AG04449 (cell line): ENCODE results near the gene CBR4.

Experiments
- CTCF ChIA-PET: fragments of 350-600 bp; formaldehyde crosslinking; extraction: SDS; loops from one replicate; lab custom pipeline; 2021; ENCODE audit warnings: antibody characterized with exemption; lab: Yijun Ruan, JAX
- POLR2A ChIA-PET: fragments of 400-600, 350-600 bp; formaldehyde crosslinking; extraction: SDS; loops from one replicate; lab custom pipeline; 2020; ENCODE audit warnings: antibody characterized with exemption, inconsistent platforms; lab: Yijun Ruan, JAX
- DNase-seq: peaks from one replicate; pipeline ENCODE4 v3.0.0-alpha.2; 2010; ENCODE audit warnings: low read depth, low spot score
- H3K4me3 ChIP-seq: 2 replicates; pipeline ENCODE4 v1.5.1; 2011; ENCODE audit warnings: low read depth, mild to moderate bottlenecking, control low read depth, low read length
- TF ChIP-seq, protein P1 (sequence below): IDR thresholded peaks from one replicate; pipeline ENCODE4 v1.5.1; 2011; ENCODE audit warnings: mild to moderate bottlenecking, moderate library complexity, low read length, control low read depth, inconsistent platforms; ENCODE audit not compliant: insufficient read depth; ENCODE audit errors: missing control alignments

The CBR4 gene

DNA sequence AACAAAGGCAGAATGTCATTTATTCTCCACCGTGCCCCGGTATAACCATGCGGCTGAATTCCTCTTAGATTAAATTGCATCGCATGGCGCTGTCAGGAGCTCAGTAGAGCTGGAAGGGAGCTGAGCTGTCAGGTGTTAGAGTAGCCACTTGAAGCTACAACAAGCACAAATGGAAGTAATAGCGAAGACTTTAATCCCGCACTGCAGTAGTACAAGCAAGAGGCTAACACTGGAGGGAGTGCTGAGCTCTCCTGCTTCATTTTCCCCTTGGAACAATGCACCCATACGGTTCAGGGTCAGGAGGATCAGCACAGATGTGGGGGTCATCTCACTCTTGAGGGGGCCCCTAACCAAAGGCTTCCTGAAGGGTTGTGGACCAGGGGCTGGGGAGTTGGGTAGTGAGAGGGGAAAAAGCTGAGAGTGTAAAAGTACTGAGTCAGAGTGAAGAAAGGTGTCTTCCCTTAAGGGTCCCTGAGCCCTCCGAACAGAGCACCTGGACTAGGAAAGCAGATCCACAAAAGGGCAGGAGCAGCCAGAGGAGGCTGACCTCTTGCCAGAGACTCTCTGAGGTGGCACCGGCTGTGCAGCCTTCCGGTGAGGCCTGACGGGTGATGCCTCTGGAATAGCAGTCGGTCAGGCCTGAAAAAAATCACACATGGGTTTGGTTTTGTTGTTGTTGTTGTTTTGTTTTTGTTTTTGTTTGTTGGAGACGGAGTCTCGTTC is 36.0 kb upstream of the CBR4 start:
- H3K4me3 ChIP-seq: no peak overlapping the region
- TF ChIP-seq, protein P1, sequence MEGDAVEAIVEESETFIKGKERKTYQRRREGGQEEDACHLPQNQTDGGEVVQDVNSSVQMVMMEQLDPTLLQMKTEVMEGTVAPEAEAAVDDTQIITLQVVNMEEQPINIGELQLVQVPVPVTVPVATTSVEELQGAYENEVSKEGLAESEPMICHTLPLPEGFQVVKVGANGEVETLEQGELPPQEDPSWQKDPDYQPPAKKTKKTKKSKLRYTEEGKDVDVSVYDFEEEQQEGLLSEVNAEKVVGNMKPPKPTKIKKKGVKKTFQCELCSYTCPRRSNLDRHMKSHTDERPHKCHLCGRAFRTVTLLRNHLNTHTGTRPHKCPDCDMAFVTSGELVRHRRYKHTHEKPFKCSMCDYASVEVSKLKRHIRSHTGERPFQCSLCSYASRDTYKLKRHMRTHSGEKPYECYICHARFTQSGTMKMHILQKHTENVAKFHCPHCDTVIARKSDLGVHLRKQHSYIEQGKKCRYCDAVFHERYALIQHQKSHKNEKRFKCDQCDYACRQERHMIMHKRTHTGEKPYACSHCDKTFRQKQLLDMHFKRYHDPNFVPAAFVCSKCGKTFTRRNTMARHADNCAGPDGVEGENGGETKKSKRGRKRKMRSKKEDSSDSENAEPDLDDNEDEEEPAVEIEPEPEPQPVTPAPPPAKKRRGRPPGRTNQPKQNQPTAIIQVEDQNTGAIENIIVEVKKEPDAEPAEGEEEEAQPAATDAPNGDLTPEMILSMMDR: no peak
- CTCF ChIA-PET: no interaction called here
- DNase-seq: no peak
- POLR2A ChIA-PET: interaction anchor here (0.5 kb wide), 1 partner anchor 355 kb away, joined by 3 read pairs; no protein-coding TSS in a partner anchor

DNA sequence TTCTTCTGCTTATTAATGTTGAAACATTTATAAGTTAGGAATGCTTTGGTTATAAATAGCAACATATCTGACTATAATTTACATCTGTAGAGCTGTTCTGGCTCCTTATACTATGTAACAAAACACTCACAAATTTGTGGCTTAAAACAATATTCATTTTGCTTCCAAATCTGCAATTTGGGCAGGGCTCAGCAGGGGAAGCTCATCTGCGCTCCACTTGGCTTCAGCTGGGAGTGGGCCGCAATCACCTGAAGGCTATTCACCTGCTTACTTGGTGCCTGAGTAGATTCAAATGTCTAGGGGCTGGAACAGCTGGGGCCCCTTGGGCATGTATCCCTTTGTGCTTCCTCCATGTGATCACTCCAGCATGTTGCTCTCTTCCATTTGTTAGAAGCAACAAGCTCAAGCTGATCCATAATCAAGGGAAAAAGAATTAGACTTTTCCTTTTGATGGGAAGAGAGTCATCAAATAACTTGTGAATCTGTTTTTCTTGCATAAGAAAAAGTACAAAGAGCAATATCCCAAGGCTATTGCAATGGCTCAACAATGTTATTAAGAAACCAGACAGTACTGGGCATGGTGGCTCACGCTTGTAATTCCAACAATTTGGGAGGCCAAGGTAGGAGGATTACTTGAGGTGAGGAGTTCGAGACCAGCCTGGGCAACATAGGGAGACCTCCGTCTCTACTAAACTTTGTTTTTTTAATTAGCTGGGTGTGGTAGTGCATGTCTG is 34.8 kb upstream of the CBR4 start:
- ChIA-PET POLR2A (interaction anchor here (0.6 kb wide), 1 partner anchor 18 kb away, joined by 3 read pairs; no protein-coding TSS in a partner anchor), CTCF (interaction anchor here (3.1 kb wide), 1 partner anchor 20 kb away, joined by 11 read pairs; no protein-coding TSS in a partner anchor)
- H3K4me3 ChIP-seq: no peak overlapping the region
- TF ChIP-seq, protein P1: no peak
- no peak for DNase-seq

DNA sequence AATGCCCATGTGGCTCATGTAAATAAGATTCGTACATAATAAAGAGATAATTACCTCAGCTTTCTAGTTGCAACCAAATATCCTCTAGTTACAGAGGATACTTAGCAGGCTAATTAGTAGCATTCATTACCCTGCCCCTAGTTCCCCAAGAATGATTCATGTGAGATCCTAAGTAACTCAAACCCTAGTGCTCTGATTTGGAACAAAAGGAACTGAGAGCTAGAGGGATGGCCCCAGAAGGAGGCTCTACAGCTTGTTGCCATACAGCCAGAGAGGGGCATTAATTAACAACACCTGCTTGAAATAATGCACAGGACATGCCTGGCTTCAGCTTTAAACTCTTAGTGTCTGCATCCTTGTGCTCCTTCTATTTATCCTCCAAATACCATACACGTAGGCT is 32.6 kb upstream of the CBR4 start:
- no peak for DNase-seq

DNA sequence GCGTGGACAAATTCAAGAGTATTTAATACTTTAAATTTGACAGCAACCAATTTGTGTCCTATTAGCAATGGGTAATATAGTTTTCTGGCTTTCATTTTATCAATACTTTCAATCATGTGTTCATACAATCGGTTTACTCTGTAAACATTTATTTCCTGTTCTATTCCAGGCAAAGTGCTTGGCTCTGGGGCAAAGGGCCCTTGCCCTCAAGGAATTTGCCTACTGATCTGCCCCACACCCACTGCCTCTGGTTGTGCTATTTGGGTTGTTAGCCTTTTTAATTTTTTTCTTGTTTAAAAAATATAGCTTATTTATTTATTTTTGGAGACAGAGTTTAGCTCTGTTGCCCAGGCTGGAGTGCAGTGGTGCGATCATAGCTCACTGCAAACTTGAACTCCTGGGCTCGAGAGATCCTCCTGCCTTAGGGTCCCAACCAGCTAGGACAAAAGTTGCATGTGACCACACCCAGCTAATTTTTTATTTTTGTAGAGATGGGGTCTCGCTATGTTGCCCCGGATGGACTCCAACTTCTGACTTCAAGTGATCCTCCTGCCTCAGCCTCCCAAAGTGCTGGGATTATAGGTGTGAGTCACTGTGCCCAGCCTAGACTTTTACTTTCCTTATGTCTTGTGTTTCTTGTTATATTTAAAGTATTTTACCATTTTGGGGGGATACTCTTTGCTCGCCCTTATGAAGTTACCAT is 30.7 kb upstream of the CBR4 start:
- ChIA-PET CTCF (interaction anchor here (1.5 kb wide), 1 partner anchor 16 kb away, joined by 5 read pairs; no protein-coding TSS in a partner anchor), POLR2A (interaction anchor here (0.6 to 1.0 kb wide), 2 partner anchors 31 to 75 kb away, joined by 3 to 6 read pairs; partner anchors contain the start of gene CBR4)
- no peak for DNase-seq
- no peak overlapping the region for H3K4me3 ChIP-seq
- TF ChIP-seq, protein P1: no peak

More for the DNA sequence above, 32.6 kb upstream of the CBR4 start:
- TF ChIP-seq, protein P1: no peak
- POLR2A ChIA-PET: no interaction called here
- no peak overlapping the region for H3K4me3 ChIP-seq
- CTCF ChIA-PET: interaction anchor here (0.9 to 3.1 kb wide), 5 partner anchors 9 to 524 kb away, joined by 3 to 11 read pairs (median 3); no protein-coding TSS in a partner anchor

DNA sequence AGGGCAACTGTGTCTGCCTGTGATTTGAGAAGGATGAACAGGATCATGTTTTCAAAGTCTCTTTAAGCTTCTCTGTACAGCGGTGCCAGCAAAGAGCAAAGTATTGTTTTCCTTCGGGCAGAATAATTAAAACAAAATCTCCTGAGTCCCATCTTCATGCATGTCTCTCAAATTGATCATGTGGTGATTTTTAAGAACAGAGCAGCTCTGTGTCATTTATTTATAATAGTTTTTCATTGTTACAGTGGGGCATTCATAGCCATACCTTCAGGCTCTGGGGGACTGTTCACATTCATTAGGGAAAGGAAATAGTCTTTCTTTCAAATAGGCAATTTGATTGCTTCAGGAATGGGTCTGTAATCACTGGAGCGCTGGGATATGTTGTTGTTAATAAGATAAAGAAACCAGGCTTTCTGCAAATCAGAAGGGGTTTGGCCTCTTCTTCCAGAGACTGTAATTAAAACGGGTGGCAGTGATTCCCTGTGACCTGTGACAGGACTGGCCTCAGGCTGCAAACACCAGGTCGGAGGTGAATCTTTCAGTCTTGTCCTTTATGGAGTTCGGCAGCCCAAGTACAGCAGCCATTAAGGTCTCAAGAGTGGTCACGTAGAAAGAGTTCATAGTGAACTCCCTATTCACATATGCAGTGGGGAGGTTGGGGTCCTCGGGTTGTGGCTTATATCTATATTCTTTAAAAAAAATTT is 29.3 kb upstream of the CBR4 start:
- H3K4me3 ChIP-seq: no peak overlapping the region
- CTCF ChIA-PET: interaction anchor here (0.8 kb wide), 1 partner anchor 21 kb away, joined by 3 read pairs; no protein-coding TSS in a partner anchor
- DNase-seq: no peak
- POLR2A ChIA-PET: no interaction called here
- TF ChIP-seq, protein P1: no peak
